NCI-H187 (cell line): ENCODE data around the gene DIAPH1.
A peak's percentile ranks its signal among the peaks of the same experiment; 100 is the strongest.

ENCODE experiments used
- DNase-seq, 2 experiments: peaks; one replicate each; lab custom pipeline; 2025; lab: John Stamatoyannopoulos, UW

The DIAPH1 gene

GRCh38 chr5:141484310-141484640 lies 134.5 kb downstream of the DIAPH1 start:
- no peak for DNase-seq

GRCh38 chr5:141483902-141484301 lies 134.9 kb downstream of the DIAPH1 start:
- DNase-seq = peak; percentile 4 to 9

- no peak for DNase-seq
These were observed 139.0 kb downstream of the DIAPH1 start for GRCh38 chr5:141479776-141480175.

GRCh38 chr5:141478321-141478945 lies 140.4 kb downstream of the DIAPH1 start:
- no peak for DNase-seq

GRCh38 chr5:141477815-141478214 lies 141.0 kb downstream of the DIAPH1 start:
- no peak for DNase-seq

GRCh38 chr5:141477044-141477575 lies 141.7 kb downstream of the DIAPH1 start:
- DNase-seq = no peak

GRCh38 chr5:141476132-141476911 lies 142.5 kb downstream of the DIAPH1 start:
- DNase-seq = peak in 1 of 2 experiments; percentile 3

- DNase-seq = no peak
These were observed 143.1 kb downstream of the DIAPH1 start, which contains the start of gene PCDHGC3 for GRCh38 chr5:141475625-141476131. Gene PCDHGC3 (plus strand): TSS chr5:141475966. CDS start chr5:141476117, 151 bp downstream.

- no peak for DNase-seq
These were observed 153.4 kb downstream of the DIAPH1 start for GRCh38 chr5:141465351-141465750.
